Fibroblast of villous mesenchyme (primary cell): ENCODE measurements around the gene CD1C. TPM values are rescaled to one million over a fixed set of nuclear protein-coding genes. Genes with fewer than 3 reads are reported as not detected.

ENCODE experiments used
- DNase-seq: peaks from one replicate; pipeline ENCODE4 v3.0.0-alpha.2; 2010; ENCODE audit warnings: low read depth
- H3K4me3 ChIP-seq: 2 replicates; pipeline ENCODE4 v1.5.1; 2011; ENCODE audit warnings: low read depth, mild to moderate bottlenecking, low read length
- total RNA-seq: library from RNA; depleted of rRNA; stranded (reverse); fragments of >200 nt; gene quantifications from 2 replicates; pipeline ENCODE4 v1.2.3, GENCODE V29; 2012
- TF ChIP-seq, protein P1 (sequence below): IDR thresholded peaks from 2 replicates; pipeline ENCODE4 v1.5.1; 2012; ENCODE audit warnings: low read depth, mild to moderate bottlenecking, low read length; ENCODE audit not compliant: insufficient read depth

CD1C gene
- total RNA-seq: not detected in 2 replicates

DNA sequence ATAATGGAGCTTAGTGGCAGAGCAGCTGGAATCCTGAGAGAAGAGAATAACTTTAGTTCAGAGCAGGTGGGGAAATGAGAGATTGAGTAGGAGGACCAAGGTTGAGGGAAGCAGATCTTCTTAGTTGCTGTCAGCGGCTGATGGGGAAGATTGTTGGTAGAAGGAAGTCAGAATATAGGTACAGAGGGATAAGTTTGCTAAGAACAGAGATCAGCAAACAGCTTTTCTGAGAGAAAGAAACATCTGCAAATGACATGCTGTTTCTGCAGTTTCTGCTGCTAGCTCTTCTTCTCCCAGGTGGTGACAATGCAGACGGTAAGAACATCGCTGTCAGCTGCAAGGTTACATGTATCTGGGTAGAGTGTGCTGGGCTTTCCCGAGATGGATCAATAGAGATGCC lies at the start of gene CD1C:
Gene CD1C (plus strand): TSS at position 113 of the 400 bp plus-strand sequence. CDS start 142 bp downstream, at position 255.
- TF ChIP-seq, protein P1, sequence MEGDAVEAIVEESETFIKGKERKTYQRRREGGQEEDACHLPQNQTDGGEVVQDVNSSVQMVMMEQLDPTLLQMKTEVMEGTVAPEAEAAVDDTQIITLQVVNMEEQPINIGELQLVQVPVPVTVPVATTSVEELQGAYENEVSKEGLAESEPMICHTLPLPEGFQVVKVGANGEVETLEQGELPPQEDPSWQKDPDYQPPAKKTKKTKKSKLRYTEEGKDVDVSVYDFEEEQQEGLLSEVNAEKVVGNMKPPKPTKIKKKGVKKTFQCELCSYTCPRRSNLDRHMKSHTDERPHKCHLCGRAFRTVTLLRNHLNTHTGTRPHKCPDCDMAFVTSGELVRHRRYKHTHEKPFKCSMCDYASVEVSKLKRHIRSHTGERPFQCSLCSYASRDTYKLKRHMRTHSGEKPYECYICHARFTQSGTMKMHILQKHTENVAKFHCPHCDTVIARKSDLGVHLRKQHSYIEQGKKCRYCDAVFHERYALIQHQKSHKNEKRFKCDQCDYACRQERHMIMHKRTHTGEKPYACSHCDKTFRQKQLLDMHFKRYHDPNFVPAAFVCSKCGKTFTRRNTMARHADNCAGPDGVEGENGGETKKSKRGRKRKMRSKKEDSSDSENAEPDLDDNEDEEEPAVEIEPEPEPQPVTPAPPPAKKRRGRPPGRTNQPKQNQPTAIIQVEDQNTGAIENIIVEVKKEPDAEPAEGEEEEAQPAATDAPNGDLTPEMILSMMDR: no peak
- DNase-seq: no peak
- H3K4me3 ChIP-seq: no peak within 1 kb of the TSS

DNA sequence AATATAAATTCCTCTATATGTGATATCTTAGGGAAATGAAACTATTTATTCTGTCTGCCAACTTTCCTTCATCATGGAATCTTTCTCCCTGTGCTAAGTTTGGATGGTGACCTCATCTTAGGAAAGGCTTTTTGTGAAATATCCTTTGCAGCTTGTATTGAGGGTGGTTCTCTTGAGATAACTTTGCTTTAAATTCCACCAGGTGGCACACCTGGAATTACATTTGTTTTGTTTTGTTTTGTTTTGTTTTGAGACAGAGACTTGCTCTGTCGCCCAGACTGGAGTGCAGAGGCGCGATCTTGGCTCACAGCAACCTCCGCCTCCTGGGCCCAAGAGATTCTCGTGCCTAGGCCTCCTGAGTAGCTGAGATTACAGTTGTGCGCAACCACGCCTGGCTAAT lies 43.1 kb upstream of the CD1C start:
- no peak overlapping the region for H3K4me3 ChIP-seq
- DNase-seq: no peak
- TF ChIP-seq, protein P1: no peak

DNA sequence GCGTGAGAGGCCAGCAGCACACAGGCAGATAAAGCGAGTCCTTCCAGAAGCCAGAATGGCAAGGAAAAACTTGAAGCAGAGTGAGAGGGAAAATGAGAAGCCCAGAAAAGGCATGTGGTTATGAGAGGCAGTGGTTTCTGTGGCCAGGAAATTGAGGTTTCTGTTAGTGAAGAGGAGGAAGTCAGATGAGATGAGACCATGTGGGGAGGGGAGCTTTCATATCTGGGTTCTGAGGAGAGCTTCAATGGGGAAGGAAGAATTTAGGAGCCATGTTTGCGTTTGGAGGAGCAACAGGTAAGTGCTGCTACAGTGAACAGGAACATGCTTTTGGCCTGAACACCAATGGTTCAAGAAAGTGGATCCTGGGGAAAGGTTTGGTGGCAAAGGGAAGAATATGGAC lies 41.6 kb upstream of the CD1C start:
- no peak for DNase-seq
- TF ChIP-seq, protein P1: no peak

GRCh38 chr1:158248771-158249170 lies 41.0 kb upstream of the CD1C start:
- DNase-seq: no peak
- H3K4me3 ChIP-seq: no peak overlapping the region
- TF ChIP-seq, protein P1: no peak

More for the DNA sequence above, 41.6 kb upstream of the CD1C start:
- H3K4me3 ChIP-seq: no peak overlapping the region

DNA sequence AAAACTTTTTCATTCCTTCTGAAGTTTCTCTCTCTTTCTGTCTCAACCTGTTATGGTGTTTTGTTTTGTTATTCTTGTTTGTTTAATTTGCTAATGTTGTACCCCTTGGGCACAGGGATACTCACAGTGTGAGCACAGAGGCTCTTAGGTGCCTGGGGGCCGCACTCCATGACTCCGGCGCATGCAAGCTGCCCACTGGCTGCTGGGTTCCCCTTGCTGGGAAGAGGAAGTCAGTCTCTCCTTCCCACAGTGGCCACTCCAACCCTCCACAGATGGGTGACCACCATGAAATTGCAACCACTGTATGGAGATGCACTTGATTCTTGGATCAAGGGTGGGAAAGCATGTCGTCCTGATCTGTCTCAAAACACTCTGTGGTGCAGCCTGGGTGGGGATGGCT lies 40.1 kb upstream of the CD1C start:
- TF ChIP-seq, protein P1: no peak

DNA sequence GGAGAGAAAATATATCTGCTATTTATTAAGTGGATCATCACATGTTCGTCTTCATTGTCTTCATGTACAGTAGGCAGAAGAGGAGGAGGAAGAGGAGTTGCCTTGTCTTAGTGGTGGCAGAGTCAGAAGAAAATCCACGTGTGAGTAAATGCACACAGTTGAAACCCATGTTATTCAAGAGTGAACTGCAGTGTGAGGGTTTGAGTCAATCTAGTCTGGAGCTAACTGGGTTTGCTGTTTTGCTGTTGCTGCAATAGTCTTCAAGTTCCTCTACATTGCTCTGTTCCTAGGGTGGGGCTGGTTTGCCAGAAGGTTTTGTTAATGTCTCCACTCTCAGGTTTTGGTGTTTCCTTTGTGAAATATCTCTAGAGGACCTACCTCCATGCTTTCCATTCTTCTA lies 38.6 kb upstream of the CD1C start:
- no peak for DNase-seq

More for the DNA sequence above, 40.1 kb upstream of the CD1C start:
- no peak overlapping the region for H3K4me3 ChIP-seq
- DNase-seq: no peak

More for the DNA sequence above, 38.6 kb upstream of the CD1C start:
- no peak overlapping the region for H3K4me3 ChIP-seq
- TF ChIP-seq, protein P1: no peak
